DOHH2 (cell line): ENCODE measurements around the gene TMEM259.

ENCODE experiments used
- H3F3A ChIP-seq: fragments of 200-600 bp; sonication (generic), shearing (Covaris generic); 2 replicates; pipeline ENCODE4 v1.6.0; 2016; ENCODE audit warnings: antibody characterized with exemption, mild to moderate bottlenecking; ENCODE audit not compliant: control insufficient read depth, insufficient read depth
- H3K27ac ChIP-seq: fragments of 200-600 bp; sonication (generic); 2 replicates; pipeline ENCODE4 v1.5.1; 2014; ENCODE audit warnings: low read depth, mild to moderate bottlenecking, low read length, moderate library complexity
- H3K27me3 ChIP-seq: fragments of 200-600 bp; sonication (generic); 2 replicates; pipeline ENCODE4 v1.6.1; 2014; ENCODE audit warnings: mild to moderate bottlenecking, low read length, mixed read lengths; ENCODE audit not compliant: control insufficient read depth
- H3K36me3 ChIP-seq: fragments of 200-600 bp; sonication (generic); 2 replicates; pipeline ENCODE4 v1.6.1; 2014; ENCODE audit warnings: mild to moderate bottlenecking, low read length, moderate library complexity, mixed read lengths; ENCODE audit not compliant: control insufficient read depth
- H3K4me1 ChIP-seq: fragments of 200-600 bp; sonication (generic); 2 replicates; pipeline ENCODE4 v1.6.1; 2014; ENCODE audit warnings: mild to moderate bottlenecking, low read length, mixed read lengths; ENCODE audit not compliant: control insufficient read depth
- H3K4me2 ChIP-seq: fragments of 200-600 bp; sonication (generic); 2 replicates; pipeline ENCODE4 v1.6.0; 2014; ENCODE audit warnings: mild to moderate bottlenecking, low read length, moderate library complexity
- H3K4me3 ChIP-seq: fragments of 200-600 bp; sonication (generic); 2 replicates; pipeline ENCODE4 v1.5.1; 2014; ENCODE audit warnings: mild to moderate bottlenecking, low read length, mixed read lengths
- H3K79me2 ChIP-seq: fragments of 200-600 bp; sonication (generic); 2 replicates; pipeline ENCODE4 v1.6.1; 2014; ENCODE audit warnings: mild to moderate bottlenecking, low read length, mixed read lengths; ENCODE audit not compliant: control insufficient read depth
- H3K9me2 ChIP-seq: fragments of 200-600 bp; sonication (generic); replicated peaks from 2 replicates; pipeline ENCODE4 v1.6.1; 2014; ENCODE audit warnings: mild to moderate bottlenecking, low read length, mixed read lengths; ENCODE audit not compliant: control insufficient read depth
- H3K9me3 ChIP-seq: fragments of 200-600 bp; sonication (generic); 2 replicates; pipeline ENCODE4 v1.6.1; 2014; ENCODE audit warnings: antibody characterized with exemption, low read length, mixed read lengths; ENCODE audit not compliant: control insufficient read depth, insufficient read depth
- H4K20me1 ChIP-seq: fragments of 200-600 bp; sonication (generic); 2 replicates; pipeline ENCODE4 v1.6.0; 2014; ENCODE audit warnings: low read depth, mild to moderate bottlenecking, antibody characterized with exemption, low read length, moderate library complexity; ENCODE audit not compliant: control insufficient read depth, insufficient read depth
- CTCF ChIP-seq: fragments of 200-600 bp; sonication (generic); IDR thresholded peaks from one replicate; pipeline ENCODE4 v1.5.1; 2014; ENCODE audit warnings: antibody characterized with exemption, mild to moderate bottlenecking, low read depth, low read length; ENCODE audit not compliant: poor library complexity, severe bottlenecking
- EZH2phosphoT487 ChIP-seq: fragments of 200-600 bp; sonication (generic); IDR thresholded peaks from 2 replicates; pipeline ENCODE4 v1.6.1; 2017; ENCODE audit warnings: borderline replicate concordance, mild to moderate bottlenecking, antibody characterized with exemption, low read length, moderate library complexity, mixed read lengths

The TMEM259 gene

GRCh38 chr19:1068009-1069001 is 47.4 kb upstream of the TMEM259 start:
- Histone ChIP-seq H4K20me1 (no peaks in the 10 kb centered on the region), H3K36me3 (peaks cover 33% of the 10 kb centered on the region), H3K27me3 (no peaks in the 10 kb centered on the region), H3K4me1 (peaks cover 49% of the 10 kb centered on the region), H3K79me2 (peaks cover 52% of the 10 kb centered on the region), H3K27ac (peak overlapping the region; percentile 91), H3K9me2 (no peaks in the 10 kb centered on the region), H3K4me2 (peak overlapping the region; percentile 96), H3K9me3 (no peaks in the 10 kb centered on the region), H3K4me3 (peak overlapping the region; percentile 88), H3F3A (peaks cover 18% of the 10 kb centered on the region)
- TF ChIP-seq CTCF (no peak), EZH2phosphoT487 (no peak)

GRCh38 chr19:1067341-1067957 is 46.5 kb upstream of the TMEM259 start:
- no peaks in the 10 kb centered on the region for H3K27me3 ChIP-seq
- H3K4me1 ChIP-seq: peaks cover 48% of the 10 kb centered on the region
- peaks cover 13% of the 10 kb centered on the region for H3F3A ChIP-seq
- no peaks in the 10 kb centered on the region for H3K9me3 ChIP-seq
- H3K4me2 ChIP-seq: peak overlapping the region; percentile 96
- peak overlapping the region; percentile 88 for H3K4me3 ChIP-seq
- H3K27ac ChIP-seq: peak overlapping the region; percentile 91
- no peak for TF ChIP-seq CTCF
- TF ChIP-seq EZH2phosphoT487: no peak
- no peaks in the 10 kb centered on the region for H3K9me2 ChIP-seq
- peaks cover 44% of the 10 kb centered on the region for H3K79me2 ChIP-seq
- no peaks in the 10 kb centered on the region for H4K20me1 ChIP-seq
- peaks cover 25% of the 10 kb centered on the region for H3K36me3 ChIP-seq

GRCh38 chr19:1066748-1067340 is 45.9 kb upstream of the TMEM259 start, which contains the start of gene ARHGAP45:
ARHGAP45 (plus strand) TSS chr19:1067167; CDS start chr19:1067406, 239 bp downstream.
- no peaks in the 10 kb centered on the region for H3K9me3 ChIP-seq
- H3K4me2 ChIP-seq: peak within 1 kb of the TSS; percentile 96
- H3K27me3 ChIP-seq: no peaks in the 10 kb centered on the region
- H3K27ac ChIP-seq: peak within 1 kb of the TSS; percentile 91
- peaks cover 48% of the 10 kb centered on the region for H3K4me1 ChIP-seq
- peaks cover 27% of the 10 kb centered on the region for H3K36me3 ChIP-seq
- peaks cover 38% of the 10 kb centered on the region for H3K79me2 ChIP-seq
- TF ChIP-seq EZH2phosphoT487 (no peak), CTCF (no peak)
- peaks cover 9% of the 10 kb centered on the region; the same call in 1 of the 2 replicates for H3F3A ChIP-seq
- H4K20me1 ChIP-seq: no peaks in the 10 kb centered on the region
- H3K4me3 ChIP-seq: peak within 1 kb of the TSS; percentile 88
- no peaks in the 10 kb centered on the region for H3K9me2 ChIP-seq
